NCI-H526 (cell line): ENCODE data around the gene CHRNB4.

ENCODE experiments used
- DNase-seq, 2 experiments: peaks; one replicate each; lab custom pipeline; 2025; lab: John Stamatoyannopoulos, UW

The CHRNB4 gene

DNA sequence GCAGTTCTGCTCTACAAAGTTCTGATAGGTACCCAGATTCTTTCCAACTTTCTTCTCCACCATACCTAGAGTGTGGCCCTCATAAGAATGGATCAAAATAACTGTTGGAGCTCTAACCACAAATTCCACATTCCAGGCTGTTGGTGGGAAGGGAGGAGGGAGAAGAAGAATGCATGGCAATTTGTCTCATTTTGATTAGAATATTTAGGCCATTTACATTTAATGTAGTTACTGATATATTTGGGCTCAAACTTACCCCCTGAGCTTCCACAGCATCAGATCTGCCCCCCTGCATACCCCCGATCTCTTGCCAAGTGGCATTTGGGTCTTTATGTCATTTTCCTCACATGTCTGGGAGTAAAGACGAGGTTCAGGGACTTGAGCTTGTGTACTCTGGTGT lies 7.7 kb downstream of the CHRNB4 start:
- no peak for DNase-seq

DNA sequence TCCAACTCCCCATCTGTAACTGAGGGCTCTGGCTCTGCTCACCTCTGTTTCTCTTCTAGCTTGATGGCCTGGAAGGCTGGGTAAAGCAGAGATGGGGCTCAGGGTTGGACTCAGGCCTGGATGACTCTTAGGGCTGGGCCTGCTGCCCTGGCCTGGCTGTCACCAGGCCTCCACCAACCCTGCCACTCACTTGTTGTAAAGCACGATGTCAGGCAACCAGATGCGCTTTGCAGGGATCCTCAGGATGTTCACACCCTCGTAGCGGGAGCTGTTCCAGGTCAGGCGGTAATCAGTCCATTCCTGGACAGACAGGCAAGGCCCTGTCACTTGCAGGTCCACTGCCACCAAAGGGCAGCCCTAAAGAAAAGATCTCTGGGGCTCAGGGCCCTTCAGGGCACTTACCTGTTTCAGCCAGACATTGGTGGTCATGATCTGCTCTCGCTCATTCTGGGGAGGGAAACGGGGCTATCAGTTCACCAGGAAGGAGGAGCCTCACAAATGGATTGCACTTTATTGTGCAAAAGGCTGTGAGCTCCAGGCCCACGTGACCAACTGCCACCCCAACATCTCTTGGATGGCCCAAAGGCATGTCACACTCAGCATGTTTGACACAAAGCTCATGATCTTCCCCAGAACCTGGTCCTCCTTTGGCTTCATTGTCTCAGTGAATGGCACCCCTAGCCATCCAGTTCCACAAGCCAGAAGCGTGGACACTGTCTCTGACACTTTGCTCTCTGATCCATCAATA lies 9.9 kb downstream of the CHRNB4 start:
- DNase-seq, result no peak

DNA sequence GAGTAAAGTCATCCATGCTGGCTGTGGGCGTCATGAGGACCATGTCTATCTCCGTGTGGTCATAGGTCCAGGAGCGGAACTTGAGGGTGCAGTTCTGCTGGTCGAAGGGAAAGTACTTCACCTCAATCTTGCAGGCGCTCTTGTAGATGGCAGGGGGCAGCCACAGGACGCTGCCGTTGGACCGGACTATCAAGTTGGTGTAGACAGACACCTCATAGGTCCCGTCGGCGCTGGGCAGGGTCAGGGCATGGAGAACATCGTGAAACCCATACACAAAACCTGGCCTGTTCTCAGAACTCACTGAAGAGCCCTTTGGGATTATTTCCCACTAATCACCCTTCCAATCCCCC lies 11.3 kb downstream of the CHRNB4 start:
- DNase-seq, result no peak

DNA sequence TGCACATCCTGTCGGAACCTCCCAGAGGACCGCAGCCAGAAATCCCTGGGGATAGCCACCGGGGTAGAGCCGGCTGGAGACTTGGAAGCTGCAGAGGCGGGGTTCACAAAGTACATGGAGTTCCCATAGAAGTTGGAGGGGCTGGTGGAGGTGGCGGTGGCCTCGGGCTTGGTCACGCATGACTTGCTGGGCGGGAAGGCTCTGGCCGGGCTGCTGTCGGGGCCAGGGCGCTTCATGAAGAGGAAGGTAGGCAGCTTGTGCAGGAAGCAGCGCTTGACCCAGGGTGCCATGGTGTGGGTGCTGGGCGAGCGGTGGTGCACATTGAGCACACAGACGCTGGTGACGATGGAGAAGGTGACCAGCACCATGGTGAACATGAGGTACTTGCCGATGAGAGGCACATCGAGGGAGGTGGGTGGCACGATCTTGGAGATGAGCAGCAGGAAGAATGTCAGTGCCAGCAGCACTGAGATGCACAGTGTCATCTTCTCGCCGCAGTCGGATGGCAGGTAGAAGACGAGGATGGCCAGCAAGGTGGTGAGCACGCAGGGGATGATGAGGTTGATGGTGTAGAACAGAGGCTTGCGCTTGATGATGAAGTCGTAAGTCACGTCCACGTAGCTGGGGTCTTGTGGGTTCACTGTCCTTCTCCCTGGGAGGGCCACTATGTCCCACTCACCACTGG lies 11.8 kb downstream of the CHRNB4 start:
- peak in 1 of 2 experiments; percentile 53 for DNase-seq

DNA sequence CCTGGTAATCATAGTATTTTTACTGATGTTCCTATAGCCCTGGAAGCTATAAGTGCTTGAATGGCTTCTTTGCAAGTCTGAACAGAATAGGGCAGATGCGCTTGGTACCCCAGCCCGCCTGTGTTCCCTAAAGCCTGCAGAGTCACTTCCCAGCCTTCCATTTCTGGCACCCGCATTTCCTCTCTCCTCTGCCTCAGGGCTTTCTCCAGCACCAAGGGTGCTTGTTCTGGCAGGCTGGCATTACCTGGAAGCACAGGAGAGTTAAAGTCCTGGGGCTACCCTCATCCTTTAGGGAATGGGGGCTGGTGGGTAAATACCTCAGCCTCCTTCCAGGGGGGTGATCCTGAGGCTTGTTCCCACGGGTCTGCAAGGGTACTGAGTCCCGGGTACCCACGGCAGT lies 12.8 kb downstream of the CHRNB4 start:
- no peak for DNase-seq

DNA sequence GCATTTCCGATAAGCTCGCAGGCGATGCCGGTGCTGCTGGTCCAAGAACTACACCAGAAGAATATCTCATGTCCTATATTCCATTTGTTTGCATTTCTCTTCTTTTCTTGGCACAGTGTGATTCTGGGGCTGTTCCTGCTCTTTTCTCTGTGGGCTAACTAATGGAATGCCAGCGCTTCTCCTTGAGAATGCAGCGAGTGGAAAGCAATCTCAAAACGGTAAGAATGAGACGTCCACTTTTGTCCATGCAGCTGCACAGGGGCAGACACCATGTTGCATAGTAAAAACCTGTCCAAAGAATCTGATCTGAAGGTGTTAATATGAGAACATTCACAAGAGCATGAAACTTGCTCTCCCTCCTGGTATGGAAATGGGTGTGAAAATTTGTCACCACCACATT lies 13.7 kb downstream of the CHRNB4 start:
- DNase-seq, result no peak

DNA sequence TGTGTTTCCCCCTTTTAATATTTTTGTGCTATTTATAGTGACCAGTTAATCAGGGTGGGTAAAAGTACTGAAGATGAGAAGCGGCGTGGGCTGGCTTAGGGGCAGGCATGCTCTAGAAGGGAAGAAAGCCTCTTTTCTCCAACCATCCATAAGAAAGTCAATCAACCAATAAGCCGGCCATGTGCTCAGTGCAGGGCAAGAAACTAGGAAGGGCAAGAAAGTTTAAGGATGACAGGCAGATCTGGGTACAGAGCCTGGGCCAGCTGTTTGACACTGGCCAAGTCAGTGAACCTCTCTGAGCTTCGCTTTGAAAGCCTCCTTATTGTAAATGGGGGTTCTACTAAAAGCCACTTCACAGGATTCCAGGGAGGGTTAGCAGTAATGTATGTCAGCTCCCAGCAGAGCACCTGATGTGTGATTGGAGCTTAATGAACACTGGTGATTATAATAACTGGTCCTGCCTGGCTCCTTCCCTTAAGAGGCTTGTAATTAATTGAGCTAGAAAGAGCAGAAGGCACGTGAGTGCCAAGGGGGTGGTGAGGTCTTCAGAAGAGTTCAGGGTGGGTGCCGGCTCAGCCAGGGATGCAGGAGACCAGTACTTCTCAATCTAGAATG lies 14.5 kb downstream of the CHRNB4 start:
- no peak for DNase-seq

DNA sequence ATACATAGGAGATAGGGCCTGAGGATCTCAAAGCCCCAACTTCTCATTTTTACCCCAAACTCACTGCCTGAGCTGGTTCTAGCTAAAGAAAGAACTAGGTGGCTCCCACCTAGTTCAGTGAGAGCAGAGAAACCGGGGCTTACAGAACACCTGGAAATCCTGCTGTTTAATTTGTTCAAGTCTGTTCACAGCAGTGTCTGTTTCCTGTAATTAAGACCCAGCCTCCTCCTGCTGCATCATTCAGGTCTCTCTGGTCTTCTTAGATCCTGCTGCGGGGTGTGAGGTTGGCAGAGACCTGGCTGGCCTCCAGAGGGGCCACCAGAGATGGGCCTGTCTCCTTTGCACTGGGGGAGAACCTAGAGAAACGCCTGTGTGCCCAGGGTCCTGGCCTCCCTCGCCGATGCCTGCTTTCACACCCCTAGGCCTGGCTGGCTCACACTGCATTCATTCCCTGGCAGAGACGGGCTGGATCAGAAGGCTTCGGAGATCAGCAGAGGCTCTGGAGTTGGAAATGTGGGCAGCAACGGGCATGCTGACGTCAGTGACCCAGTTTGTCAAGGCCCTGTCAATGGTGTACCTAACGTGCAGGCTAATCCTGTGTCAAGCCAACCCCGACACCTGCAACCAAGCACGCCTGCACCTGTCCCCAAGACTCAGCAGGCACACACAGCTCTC lies 15.3 kb downstream of the CHRNB4 start:
- DNase-seq, result no peak

DNA sequence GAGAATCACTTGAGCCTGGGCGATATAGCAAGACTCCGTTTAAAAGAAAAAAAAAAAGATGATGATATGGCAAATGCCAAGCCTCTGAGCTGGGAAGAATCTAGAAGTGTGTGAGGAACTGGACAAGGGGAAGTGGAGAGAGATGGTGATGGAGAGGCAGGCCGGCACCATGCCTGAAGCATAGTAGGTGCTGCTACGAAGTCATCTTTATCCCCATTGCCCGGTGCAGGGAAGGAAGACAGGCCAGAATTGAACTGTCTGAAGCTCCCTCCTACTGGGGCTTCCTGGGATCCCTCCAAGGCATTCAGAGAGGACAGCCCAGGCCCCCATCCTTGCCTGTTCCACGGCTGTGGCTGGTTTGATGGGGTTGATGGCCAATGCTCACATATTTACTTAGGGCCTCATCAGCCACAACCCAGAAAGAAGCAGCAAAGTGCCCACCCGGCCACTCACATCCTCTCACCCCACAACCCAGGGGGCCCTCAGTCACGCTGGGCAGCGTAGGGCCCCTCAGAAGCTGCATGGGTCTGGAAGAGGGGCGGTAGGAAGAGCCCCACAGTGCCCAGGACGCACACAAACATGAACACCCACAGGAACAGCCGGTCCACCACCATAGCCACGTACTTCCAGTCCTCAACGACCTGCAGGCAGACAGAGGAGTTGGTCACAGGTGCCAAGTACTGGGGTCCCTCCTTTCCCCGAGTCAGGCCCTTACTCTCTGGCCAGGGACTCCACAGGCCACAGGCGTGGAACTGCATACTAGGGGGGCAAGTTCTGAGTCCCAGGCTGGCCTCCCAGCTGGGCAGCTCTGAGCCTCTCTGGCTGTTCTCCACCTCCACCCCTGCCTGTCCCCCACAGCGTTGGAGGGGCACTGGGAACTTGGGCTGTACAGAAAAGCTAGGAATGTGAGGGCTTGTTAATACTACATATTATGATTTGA lies 16.1 kb downstream of the CHRNB4 start:
- DNase-seq, result no peak

DNA sequence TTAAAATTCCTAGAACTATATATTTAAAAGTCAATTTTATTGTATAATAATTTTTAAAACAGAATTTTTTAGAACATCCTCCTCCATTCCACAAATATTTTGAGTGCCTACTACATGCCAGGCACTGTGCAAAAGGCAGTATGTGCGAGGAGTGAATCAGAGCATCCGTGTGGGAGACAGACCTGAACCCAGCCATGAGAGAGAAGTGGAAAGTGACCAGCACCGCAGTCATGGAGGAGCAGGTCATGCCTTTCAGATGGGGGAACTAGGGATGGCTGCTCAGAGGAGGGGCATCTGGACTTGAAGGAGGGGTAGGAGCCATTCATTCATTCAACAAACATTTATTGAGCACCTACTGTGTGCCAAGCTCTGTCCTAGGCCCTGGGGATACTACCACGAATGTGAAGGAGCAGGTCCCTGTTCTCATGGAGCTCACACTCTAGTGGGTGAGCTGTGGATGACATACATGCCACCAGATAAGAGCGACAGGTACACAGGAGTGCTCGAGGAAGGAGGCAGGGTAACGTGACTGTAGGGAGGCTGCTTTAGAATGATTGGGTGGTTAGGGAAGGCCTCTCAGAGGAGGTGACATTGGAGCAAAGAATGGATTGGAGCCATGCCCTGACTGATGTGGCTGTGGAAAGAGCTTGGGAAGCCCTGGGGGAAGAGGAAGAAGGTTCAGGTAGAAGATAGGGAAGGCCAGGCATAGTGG lies 17.1 kb downstream of the CHRNB4 start:
- no peak for DNase-seq

DNA sequence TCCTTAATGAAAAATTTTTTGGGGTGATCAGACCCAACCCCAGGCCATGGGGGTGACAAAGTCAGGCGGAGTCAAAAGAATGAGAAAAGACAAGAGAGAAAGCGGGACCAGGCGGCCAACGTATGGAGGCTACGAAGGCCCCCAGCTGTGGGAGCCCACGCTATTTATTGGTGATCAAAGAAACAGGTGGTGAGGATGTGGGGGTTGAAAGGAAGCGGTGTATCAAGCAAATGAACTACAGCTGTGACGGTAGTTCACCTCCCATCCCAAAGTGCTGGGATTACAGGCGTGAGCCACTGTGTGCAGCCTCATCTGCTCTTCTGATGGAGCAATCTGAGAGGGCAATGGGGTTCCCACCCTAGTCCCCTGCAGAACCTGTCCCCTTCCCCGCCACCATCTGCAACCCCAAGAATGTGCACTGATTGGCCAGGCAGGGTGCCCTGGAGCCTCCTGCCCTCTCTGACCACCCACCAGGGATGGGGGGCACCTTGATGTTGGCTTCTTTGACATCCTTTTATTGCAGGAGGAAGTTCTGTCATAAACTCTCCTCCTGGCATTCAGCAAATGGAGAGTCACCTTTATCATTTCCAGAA lies 19.1 kb downstream of the CHRNB4 start:
- DNase-seq, result no peak

DNA sequence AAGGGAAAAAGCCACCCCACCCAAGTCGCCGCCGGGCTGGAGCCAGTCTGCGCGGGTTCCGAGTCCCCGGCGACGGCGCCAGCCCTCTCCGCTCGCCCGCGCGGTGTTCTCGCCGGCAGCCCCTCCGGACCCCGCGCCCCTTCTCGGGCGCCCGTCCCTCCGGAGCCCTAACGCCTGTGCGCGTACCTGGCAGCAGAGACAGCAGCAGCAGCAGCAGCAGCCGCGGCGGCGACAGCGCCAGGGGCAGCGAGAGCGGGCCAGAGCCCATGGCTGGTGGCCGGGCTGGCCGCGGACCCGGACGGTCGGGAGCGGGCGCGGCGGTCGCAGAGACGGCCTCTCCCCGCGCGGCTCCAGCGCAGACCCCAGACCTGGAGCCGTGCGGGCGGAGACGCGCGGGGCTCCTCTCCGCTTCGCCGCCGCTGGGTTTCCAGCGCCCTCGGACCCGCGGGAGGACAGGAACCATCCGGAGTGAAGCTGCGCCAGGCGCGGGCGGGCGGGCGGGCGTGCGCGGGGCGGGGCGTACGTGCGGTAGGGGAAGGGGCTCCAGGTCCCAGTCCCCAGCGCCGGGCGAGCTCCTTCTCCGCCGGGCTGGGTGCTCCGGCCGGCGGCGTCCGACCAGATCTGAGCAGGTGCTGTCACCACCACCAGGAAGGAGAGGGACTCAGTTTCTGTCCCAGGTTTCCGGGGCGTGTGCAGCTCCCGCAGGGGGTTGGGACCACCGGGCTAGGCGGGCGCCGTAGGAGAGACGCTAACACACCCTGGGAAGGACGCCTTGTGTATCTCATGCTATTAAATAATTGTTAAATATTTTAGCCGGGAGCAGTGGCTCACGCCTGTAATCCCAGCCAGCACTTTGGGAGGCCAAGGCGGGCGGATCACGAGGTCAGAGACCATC lies 20.2 kb downstream of the CHRNB4 start, which contains the start of gene CHRNA3:
Gene CHRNA3, minus strand, starts transcription at position 470 of the 895 bp plus-strand sequence. Its CDS starts 202 bp downstream, at position 268.
- DNase-seq, result peak in 1 of 2 experiments; percentile 60

DNA sequence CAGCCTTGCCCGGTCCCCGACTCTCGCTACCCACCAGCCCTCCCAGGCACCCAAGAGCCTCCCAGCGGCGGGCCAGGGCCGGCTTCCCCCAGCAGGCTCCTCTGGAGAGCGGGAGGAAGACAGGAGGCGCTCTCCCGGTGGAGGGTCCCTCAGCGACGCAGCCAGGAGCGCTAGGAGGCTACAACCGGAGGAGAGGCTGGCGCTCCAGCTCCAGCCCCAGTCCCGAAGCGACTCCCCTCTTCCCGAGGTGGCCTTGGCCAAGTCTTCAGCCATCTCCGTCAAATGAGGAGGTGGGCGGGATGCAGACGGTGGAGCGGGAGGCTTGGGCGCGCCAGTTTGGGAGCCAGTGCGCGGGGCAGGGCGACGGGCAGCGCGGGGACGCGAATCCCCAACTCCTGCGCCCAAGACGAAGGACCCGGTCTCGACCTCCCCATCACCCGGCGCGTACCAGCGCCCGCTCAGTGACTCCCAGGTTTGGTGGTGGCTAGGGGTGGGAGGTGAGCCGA lies 20.9 kb downstream of the CHRNB4 start:
- peak; percentile 44 to 81 for DNase-seq

DNA sequence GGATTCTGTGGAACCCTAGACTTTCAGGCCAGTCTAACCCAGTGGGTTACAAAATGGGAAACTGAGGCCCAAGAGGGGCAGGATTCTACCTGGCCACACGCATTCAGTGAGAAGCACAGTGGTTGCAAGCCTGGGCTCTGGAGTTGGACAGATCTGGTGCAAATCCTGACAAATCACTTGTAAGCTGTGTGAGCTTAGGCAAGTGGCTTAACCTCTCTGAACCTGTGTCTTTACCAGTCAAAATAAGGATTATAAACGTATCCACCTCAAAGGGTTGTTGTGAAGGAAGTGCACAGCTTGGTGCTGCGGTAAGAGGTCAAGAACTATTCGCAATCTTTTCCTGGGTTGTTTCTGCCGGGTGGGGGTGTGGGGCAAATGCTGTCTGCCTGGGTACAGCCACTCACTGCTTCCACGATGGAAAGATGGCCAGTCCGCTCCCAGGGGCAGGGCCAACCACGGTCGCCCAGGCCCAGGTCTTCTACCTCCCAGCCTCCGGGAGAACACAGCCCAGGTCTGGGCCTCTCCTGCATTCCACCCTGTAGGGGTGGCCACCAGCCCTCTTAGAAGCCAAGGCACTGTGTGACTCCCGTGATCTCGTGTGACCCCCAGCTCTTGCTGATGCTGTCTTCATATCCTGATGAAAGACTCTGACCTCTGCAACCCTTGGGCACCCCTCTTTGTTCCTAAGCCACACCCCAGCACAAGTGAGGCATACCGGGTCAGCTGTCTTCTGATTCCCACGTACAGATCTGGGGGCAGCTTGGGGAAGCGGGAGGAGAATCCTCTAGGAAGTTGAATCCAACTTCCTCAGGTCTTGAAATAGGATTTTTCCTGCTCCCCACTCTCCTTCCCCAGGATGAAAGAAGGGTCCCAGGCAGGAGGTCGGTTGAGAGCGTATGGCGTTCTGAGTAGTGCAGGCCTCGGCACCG lies 21.7 kb downstream of the CHRNB4 start:
- no peak for DNase-seq

DNA sequence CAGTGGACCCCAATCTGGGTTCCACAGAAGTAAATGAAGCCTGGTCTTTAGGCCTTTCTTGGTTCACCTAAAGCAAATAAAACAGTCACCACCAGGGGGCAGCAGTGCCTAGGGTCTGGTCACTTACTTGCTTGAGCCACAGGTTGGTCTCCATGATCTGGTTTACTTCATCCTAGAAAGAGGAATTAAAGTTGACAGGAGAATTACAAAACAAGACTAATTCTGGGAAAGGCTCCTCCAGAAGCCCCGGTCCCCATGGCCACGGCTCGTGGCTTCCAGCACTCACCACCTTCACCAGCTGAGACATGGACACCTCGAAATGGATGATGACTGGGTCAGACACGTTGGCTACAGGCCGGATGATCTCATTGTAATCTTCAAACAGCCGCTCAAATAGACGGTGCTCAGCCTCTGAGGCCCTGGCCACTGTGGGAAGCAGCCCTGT lies 22.5 kb downstream of the CHRNB4 start:
- DNase-seq, result peak; percentile 53 to 88

DNA sequence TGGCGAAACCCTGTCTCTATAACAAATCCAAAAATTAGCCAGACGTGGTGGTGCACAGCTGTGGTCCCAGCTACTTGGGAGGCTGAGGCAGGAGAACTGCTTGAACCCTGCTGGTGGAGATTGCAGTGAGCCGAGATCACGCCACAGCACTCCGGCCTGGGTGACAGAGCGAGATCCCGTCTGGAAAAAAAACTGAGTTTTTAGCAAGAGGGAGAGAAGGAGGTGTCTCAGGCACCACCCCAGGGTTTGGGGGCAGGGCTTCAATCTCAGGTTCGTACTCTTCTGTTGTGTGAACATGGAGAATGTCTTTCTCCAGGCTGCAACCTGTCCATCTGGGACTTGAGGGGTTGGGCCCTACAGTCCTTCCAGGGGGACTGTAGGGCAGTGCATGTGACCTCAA lies 22.9 kb downstream of the CHRNB4 start:
- no peak for DNase-seq

DNA sequence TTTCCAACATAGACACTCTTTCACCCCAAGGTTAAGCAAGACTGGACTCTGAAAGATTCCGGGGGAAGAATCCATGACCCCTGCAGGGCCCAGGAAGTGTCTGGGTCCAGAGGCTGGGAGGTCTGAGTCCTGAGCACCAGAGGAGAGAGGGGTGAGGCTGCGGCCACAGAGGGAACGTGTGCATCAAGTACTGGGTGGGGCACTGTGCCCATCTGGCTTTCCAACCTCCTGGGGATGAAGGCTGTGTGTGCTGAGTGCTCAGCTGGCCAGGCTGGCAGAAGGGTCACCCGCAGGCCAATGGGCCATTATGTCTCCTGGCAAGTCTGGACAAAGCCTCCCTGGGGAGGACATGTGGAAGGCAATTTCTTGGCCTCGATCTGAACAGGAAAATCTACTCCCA lies 23.5 kb downstream of the CHRNB4 start:
- DNase-seq, result no peak

DNA sequence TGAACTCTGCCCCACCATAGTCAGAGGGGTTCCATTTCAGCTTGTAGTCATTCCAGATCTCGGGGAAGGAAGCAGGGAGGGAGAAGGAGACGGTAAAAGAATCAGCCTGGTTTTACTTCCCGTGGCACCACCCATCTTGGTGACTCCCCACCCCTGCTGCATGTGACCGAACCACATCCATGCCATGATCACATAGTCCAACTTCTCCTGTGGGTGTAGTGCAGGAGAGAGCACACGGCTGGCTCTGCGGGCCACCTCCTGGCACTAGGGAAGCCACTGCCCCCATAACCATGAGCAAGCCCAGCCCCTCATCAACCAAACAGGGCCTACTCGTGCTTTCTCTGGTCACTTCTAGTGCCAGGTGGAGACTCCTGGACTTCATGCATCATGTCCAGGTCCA lies 23.9 kb downstream of the CHRNB4 start:
- no peak for DNase-seq
